GM19025 (cell line): ENCODE results near the gene BAHD1.

Experiments
- ATAC-seq: cut with Tn5 transposase; IDR thresholded peaks from one replicate; pipeline ENCODE4 v1.9.1; 2021; ENCODE audit warnings: mild to moderate bottlenecking, low read depth, moderate library complexity; ENCODE audit not compliant: unreplicated experiment

The BAHD1 gene

GRCh38 chr15:40464595-40465185 lies 23.9 kb downstream of the BAHD1 start:
- ATAC-seq, result no peak

GRCh38 chr15:40465939-40466338 lies 25.2 kb downstream of the BAHD1 start:
- no peak for ATAC-seq

- no peak for ATAC-seq
Observed at GRCh38 chr15:40466426-40467260, 25.9 kb downstream of the BAHD1 start.

- ATAC-seq, result no peak
Observed at GRCh38 chr15:40467261-40467615, 26.5 kb downstream of the BAHD1 start.

GRCh38 chr15:40468898-40469331 lies 28.2 kb downstream of the BAHD1 start:
- ATAC-seq, result no peak

- ATAC-seq, result no peak
Observed at GRCh38 chr15:40469776-40470390, 29.1 kb downstream of the BAHD1 start.

GRCh38 chr15:40470423-40471104 lies 29.8 kb downstream of the BAHD1 start, which contains the start of gene CHST14:
Gene CHST14, plus strand, starts transcription at chr15:40470984. Its CDS starts 230 bp downstream, at chr15:40471214.
- ATAC-seq, result peak; percentile 75

GRCh38 chr15:40471105-40471807 lies 30.5 kb downstream of the BAHD1 start:
- ATAC-seq, result peak; percentile 32

GRCh38 chr15:40471808-40472150 lies 31.0 kb downstream of the BAHD1 start:
- peak; percentile 4 for ATAC-seq

GRCh38 chr15:40472171-40472727 lies 31.5 kb downstream of the BAHD1 start:
- ATAC-seq, result no peak

- no peak for ATAC-seq
Observed at GRCh38 chr15:40474581-40474980, 33.8 kb downstream of the BAHD1 start.

GRCh38 chr15:40477642-40478327 lies 37.0 kb downstream of the BAHD1 start:
- ATAC-seq, result no peak

- ATAC-seq, result no peak
Observed at GRCh38 chr15:40479024-40479423, 38.3 kb downstream of the BAHD1 start.

- no peak for ATAC-seq
Observed at GRCh38 chr15:40481341-40482074, 40.8 kb downstream of the BAHD1 start.

- ATAC-seq, result no peak
Observed at GRCh38 chr15:40483919-40484318, 43.2 kb downstream of the BAHD1 start.

GRCh38 chr15:40486066-40486770 lies 45.5 kb downstream of the BAHD1 start:
- no peak for ATAC-seq

- no peak for ATAC-seq
Observed at GRCh38 chr15:40487816-40488682, 47.3 kb downstream of the BAHD1 start.
